HFF-Myc (cell line): ENCODE results near the gene PCGF1.

Source experiments
- DNase-seq: peaks from one replicate; pipeline ENCODE4 v3.0.0-alpha.2; 2011; ENCODE audit warnings: low read depth; ENCODE audit errors: extremely low read depth
- H3K4me3 ChIP-seq: replicated peaks from 2 replicates; pipeline ENCODE4 v1.5.1; 2011; ENCODE audit warnings: low read depth, mild to moderate bottlenecking, control low read depth, low read length
- CTCF ChIP-seq: IDR thresholded peaks from 2 replicates; pipeline ENCODE4 v1.5.1; 2012; ENCODE audit warnings: mild to moderate bottlenecking, low read depth, low read length, control low read depth; ENCODE audit errors: missing control alignments

PCGF1 gene

GRCh38 chr2:74457549-74458131, 49.9 kb downstream of the PCGF1 start:
- no peak for DNase-seq
- peak overlapping the region; percentile 92 for H3K4me3 ChIP-seq
- no peak for TF ChIP-seq CTCF

- no peak for TF ChIP-seq CTCF
- no peak for DNase-seq
- peak overlapping the region; percentile 92 for H3K4me3 ChIP-seq
Measured at GRCh38 chr2:74457129-74457548, 50.4 kb downstream of the PCGF1 start.
